Endothelial cell (in vitro differentiated cells): ENCODE measurements around the gene MTMR10. TPM values are rescaled to one million over a fixed set of nuclear protein-coding genes. Genes with fewer than 3 reads are reported as not detected.
A peak's percentile ranks its signal among the peaks of the same experiment; 100 is the strongest.

Experiments used
- DNase-seq: peaks from one replicate; pipeline ENCODE4 v3.0.0; 2021; ENCODE audit warnings: low spot score
- H3K27ac Mint-ChIP-seq: one replicate; pipeline ENCODE4 v1.8.0; 2021; ENCODE audit warnings: mixed read lengths, inconsistent platforms; ENCODE audit not compliant: unreplicated experiment
- H3K27me3 Mint-ChIP-seq: one replicate; pipeline ENCODE4 v1.8.0; 2021; ENCODE audit warnings: mild to moderate bottlenecking, moderate library complexity, mixed read lengths, inconsistent platforms; ENCODE audit not compliant: unreplicated experiment
- H3K36me3 Mint-ChIP-seq: one replicate; pipeline ENCODE4 v1.8.0; 2021; ENCODE audit warnings: mild to moderate bottlenecking, low read depth, mixed read lengths, inconsistent platforms; ENCODE audit not compliant: unreplicated experiment
- H3K4me1 Mint-ChIP-seq: one replicate; pipeline ENCODE4 v1.8.0; 2021; ENCODE audit warnings: mild to moderate bottlenecking, mixed read lengths, inconsistent platforms; ENCODE audit not compliant: unreplicated experiment
- H3K4me3 Mint-ChIP-seq: one replicate; pipeline ENCODE4 v1.8.0; 2021; ENCODE audit warnings: mild to moderate bottlenecking, mixed read lengths, inconsistent platforms; ENCODE audit not compliant: unreplicated experiment
- H3K9me3 Mint-ChIP-seq: one replicate; pipeline ENCODE4 v1.8.0; 2021; ENCODE audit warnings: mixed read lengths, inconsistent platforms; ENCODE audit not compliant: unreplicated experiment
- total RNA-seq: library from RNA; stranded (reverse); fragmentation: NEBNext Ultra II Directional; extraction: Animal tissue kit (Norgen Biotek cat#: 25700); gene quantifications from one replicate; pipeline ENCODE4 v1.2.1, GENCODE V29; 2021; ENCODE audit not compliant: unreplicated experiment
- TF ChIP-seq, protein P1 (sequence below): fragments of 200-600 bp; sonication (generic); IDR thresholded peaks from one replicate; pipeline ENCODE4 v1.5.0; 2021; ENCODE audit warnings: antibody characterized with exemption; ENCODE audit not compliant: unreplicated experiment

Gene MTMR10
- total RNA-seq, 1 donor from 2014 or later = 15.1 TPM

DNA sequence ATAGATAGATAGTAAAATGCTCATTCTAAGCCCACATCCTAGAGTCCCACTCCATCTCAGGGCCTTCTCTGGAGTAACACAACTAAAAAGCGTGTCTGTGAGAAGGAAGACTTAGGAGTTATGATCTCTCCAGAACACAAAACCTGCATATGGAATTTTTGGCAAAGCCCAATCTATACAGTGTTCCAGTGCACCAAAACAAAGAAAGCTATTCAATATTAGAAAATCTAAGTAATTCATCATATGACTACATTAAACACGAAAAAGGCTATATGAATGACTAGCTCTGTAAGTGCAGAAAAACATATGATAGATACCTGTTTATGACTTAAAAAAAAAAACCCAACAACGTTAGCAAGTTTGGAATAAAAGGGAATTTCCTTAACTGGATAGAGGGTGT lies 27.7 kb downstream of the MTMR10 start:
- Mint-ChIP-seq H3K36me3 (peaks cover 3% of the 10 kb centered on the region), H3K27ac (no peak overlapping the region), H3K4me1 (peaks cover 9% of the 10 kb centered on the region), H3K27me3 (peaks cover 2% of the 10 kb centered on the region), H3K9me3 (no peaks in the 10 kb centered on the region), H3K4me3 (no peak overlapping the region)
- TF ChIP-seq, protein P1, sequence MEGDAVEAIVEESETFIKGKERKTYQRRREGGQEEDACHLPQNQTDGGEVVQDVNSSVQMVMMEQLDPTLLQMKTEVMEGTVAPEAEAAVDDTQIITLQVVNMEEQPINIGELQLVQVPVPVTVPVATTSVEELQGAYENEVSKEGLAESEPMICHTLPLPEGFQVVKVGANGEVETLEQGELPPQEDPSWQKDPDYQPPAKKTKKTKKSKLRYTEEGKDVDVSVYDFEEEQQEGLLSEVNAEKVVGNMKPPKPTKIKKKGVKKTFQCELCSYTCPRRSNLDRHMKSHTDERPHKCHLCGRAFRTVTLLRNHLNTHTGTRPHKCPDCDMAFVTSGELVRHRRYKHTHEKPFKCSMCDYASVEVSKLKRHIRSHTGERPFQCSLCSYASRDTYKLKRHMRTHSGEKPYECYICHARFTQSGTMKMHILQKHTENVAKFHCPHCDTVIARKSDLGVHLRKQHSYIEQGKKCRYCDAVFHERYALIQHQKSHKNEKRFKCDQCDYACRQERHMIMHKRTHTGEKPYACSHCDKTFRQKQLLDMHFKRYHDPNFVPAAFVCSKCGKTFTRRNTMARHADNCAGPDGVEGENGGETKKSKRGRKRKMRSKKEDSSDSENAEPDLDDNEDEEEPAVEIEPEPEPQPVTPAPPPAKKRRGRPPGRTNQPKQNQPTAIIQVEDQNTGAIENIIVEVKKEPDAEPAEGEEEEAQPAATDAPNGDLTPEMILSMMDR = no peak
- no peak for DNase-seq

DNA sequence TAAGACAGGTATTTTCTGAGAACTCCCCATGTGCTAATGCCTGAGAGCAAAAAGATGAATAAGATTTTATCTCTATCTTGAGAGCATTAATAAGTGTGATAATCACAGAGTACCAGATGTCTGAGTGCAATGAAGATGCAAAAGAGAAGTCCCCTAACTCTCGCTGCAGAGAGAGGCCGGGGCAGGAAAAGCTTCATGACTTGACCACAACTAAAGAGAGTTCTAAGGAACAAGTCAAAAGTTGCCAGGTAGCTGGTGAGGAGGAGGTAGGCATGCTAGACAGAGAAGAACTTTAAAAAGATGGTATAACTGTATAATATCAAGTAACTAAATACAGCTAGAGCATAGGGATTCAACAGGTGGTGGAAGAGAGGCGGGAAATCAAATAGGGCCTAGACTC lies 28.8 kb downstream of the MTMR10 start:
- TF ChIP-seq, protein P1 = no peak
- peaks cover 5% of the 10 kb centered on the region for H3K27me3 Mint-ChIP-seq
- peaks cover 9% of the 10 kb centered on the region for H3K4me1 Mint-ChIP-seq
- H3K4me3 Mint-ChIP-seq = no peak overlapping the region
- H3K27ac Mint-ChIP-seq = no peak overlapping the region
- no peak for DNase-seq
- H3K36me3 Mint-ChIP-seq = peaks cover 8% of the 10 kb centered on the region
- no peaks in the 10 kb centered on the region for H3K9me3 Mint-ChIP-seq

- no peak for DNase-seq
- H3K4me1 Mint-ChIP-seq = peaks cover 9% of the 10 kb centered on the region
- H3K27me3 Mint-ChIP-seq = peaks cover 5% of the 10 kb centered on the region
- H3K9me3 Mint-ChIP-seq = no peaks in the 10 kb centered on the region
- H3K27ac Mint-ChIP-seq = peak overlapping the region; percentile 17
- no peak overlapping the region for H3K4me3 Mint-ChIP-seq
- peaks cover 11% of the 10 kb centered on the region for H3K36me3 Mint-ChIP-seq
- TF ChIP-seq, protein P1 = no peak
Observed at GRCh38 chr15:30962079-30962478, 29.3 kb downstream of the MTMR10 start.

GRCh38 chr15:30958219-30958618 lies 33.2 kb downstream of the MTMR10 start:
- peaks cover 20% of the 10 kb centered on the region for H3K36me3 Mint-ChIP-seq
- TF ChIP-seq, protein P1 = no peak
- H3K27ac Mint-ChIP-seq = no peak overlapping the region
- DNase-seq = no peak
- peaks cover 5% of the 10 kb centered on the region for H3K27me3 Mint-ChIP-seq
- H3K4me1 Mint-ChIP-seq = peaks cover 9% of the 10 kb centered on the region
- H3K4me3 Mint-ChIP-seq = no peak overlapping the region
- H3K9me3 Mint-ChIP-seq = no peaks in the 10 kb centered on the region

DNA sequence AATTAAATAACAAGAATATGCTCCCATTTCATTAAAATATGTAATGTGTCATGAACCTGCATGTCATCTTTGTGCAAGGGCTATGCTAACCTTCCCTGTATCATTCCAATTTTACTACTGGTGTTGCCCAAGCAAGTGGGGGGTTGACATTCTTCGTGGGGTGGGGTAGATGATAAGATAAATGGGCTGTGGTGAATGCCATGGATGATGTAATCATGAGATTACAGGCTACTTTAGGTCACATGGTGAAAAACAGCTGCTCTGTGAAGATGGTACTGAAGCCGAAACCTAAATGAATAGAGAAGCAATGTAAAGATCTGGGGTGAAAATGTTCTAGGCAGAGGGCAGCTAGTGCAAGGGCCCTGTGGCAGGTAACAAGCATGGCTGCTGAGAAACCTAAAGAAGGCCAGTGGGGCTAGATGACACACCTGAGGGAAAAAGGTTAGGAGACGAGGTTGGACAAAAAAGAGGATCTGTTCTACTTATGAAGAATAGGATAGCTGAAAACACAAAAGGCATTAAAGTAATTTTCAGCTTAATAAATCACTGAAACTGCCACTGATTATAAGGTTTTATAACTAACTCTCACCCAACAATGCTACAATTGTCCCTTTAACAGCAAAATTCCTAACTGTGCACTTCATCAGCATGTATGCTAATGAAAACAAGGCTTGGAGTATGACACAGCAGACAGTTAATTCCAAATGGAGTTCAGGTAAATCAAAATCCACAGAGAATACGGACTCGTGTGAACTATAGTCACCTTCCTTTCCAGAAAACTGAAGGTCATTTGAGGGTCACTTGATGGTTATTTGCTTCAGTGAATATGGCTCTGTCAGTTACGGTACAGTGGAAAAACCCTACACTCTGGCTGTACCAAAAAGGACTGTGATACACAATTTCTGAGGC lies 35.0 kb downstream of the MTMR10 start:
- H3K27ac Mint-ChIP-seq = no peak overlapping the region
- peaks cover 6% of the 10 kb centered on the region for H3K27me3 Mint-ChIP-seq
- no peak overlapping the region for H3K4me3 Mint-ChIP-seq
- DNase-seq = no peak
- TF ChIP-seq, protein P1 = no peak
- peaks cover 2% of the 10 kb centered on the region for H3K4me1 Mint-ChIP-seq
- H3K9me3 Mint-ChIP-seq = no peaks in the 10 kb centered on the region
- H3K36me3 Mint-ChIP-seq = peaks cover 28% of the 10 kb centered on the region
